Measurements from ENCODE around the gene ZNF804A.

DNA sequence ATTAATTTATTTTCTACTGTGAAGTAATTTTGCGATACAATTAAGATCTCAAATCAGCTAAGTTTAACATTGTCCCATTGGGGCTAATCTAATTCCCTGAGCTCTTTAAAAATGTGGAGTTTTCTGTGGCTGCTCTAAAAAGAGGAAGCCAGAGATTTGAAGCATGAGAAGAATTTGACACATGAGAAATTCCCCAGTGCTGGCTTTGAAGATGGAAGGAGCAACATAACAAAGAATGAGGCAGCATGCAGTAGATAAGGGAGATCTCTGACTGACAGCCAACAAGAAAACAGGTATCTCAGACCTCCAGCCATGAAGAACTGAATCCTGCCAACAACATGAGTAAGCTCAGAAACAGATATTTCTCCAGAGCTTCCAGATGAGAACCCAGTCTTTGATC lies 308.4 kb downstream of the ZNF804A start:
- TF ChIP-seq CTCF (IDR thresholded peaks at IDR 0.05) (no peak), POLR2A (IDR thresholded peaks at IDR 0.05) (no peak)

All from uterus (tissue), 2 donors.